GM18951 (cell line): ENCODE data around the gene KBTBD3.

Experiments used
- POLR2A ChIP-seq: IDR thresholded peaks from 4 replicates; pipeline ENCODE4 v1.6.1; 2011; ENCODE audit warnings: mild to moderate bottlenecking; ENCODE audit not compliant: insufficient read length, insufficient read depth; ENCODE audit errors: extremely low read depth
- in situ Hi-C: fragments of 300-500 bp; cut with MboI; formaldehyde crosslinking; loops from one replicate; pipeline ENCODE4 v1.12.0; 2022; ENCODE audit warnings: low sequenced_read_pairs, mixed read lengths, inconsistent platforms; ENCODE audit not compliant: unreplicated experiment

Gene KBTBD3

GRCh38 chr11:106076919-106077608, at the start of gene KBTBD3:
Gene KBTBD3 (minus strand): TSS chr11:106077347. CDS start chr11:106059097, 18,250 bp downstream.
- in situ Hi-C loops: no loop called here
- TF ChIP-seq POLR2A: peak; percentile 42

- no peak for TF ChIP-seq POLR2A
- in situ Hi-C loops: no loop called here
These were observed 44.6 kb upstream of the KBTBD3 start for GRCh38 chr11:106121570-106122320.

- TF ChIP-seq POLR2A: no peak
- in situ Hi-C loops: no loop called here
These were observed 28.8 kb upstream of the KBTBD3 start for GRCh38 chr11:106105986-106106385.

GRCh38 chr11:106101819-106102218, 24.7 kb upstream of the KBTBD3 start:
- in situ Hi-C loops: no loop called here
- TF ChIP-seq POLR2A: no peak

- TF ChIP-seq POLR2A: no peak
- in situ Hi-C loops: no loop called here
These were observed 24.2 kb upstream of the KBTBD3 start for GRCh38 chr11:106101370-106101769.

GRCh38 chr11:106098893-106099553, 21.9 kb upstream of the KBTBD3 start:
- TF ChIP-seq POLR2A: no peak
- in situ Hi-C loops: no loop called here

GRCh38 chr11:106092446-106092845, 15.3 kb upstream of the KBTBD3 start:
- TF ChIP-seq POLR2A: no peak
- in situ Hi-C loops: no loop called here

- no peak for TF ChIP-seq POLR2A
- in situ Hi-C loops: no loop called here
These were observed 14.5 kb upstream of the KBTBD3 start for GRCh38 chr11:106091480-106092123.

GRCh38 chr11:106088896-106089295, 11.7 kb upstream of the KBTBD3 start:
- in situ Hi-C loops: no loop called here
- no peak for TF ChIP-seq POLR2A

- in situ Hi-C loops: no loop called here
- TF ChIP-seq POLR2A: no peak
These were observed 10.8 kb upstream of the KBTBD3 start for GRCh38 chr11:106087815-106088435.

- TF ChIP-seq POLR2A: no peak
- in situ Hi-C loops: no loop called here
These were observed 9.7 kb upstream of the KBTBD3 start for GRCh38 chr11:106086850-106087249.

GRCh38 chr11:106086135-106086534, 9.0 kb upstream of the KBTBD3 start:
- no peak for TF ChIP-seq POLR2A
- in situ Hi-C loops: no loop called here

- in situ Hi-C loops: no loop called here
- TF ChIP-seq POLR2A: no peak
These were observed 4.9 kb upstream of the KBTBD3 start for GRCh38 chr11:106082096-106082495.
